Medulla oblongata (tissue), 1 donor: Measurements from ENCODE around the gene F13A1.
A peak's percentile ranks its signal among the peaks of the same experiment; 100 is the strongest.

ENCODE experiments used
- DNase-seq: peaks from one replicate; pipeline ENCODE4 v3.0.0-alpha.2; 2015; ENCODE audit errors: extremely low spot score

F13A1 gene

GRCh38 chr6:6243846-6244245, 76.6 kb downstream of the F13A1 start:
- DNase-seq = no peak

- DNase-seq = no peak
Observed at GRCh38 chr6:6239598-6240581, 80.6 kb downstream of the F13A1 start.

- DNase-seq = no peak
Observed at GRCh38 chr6:6236730-6237469, 83.6 kb downstream of the F13A1 start.

GRCh38 chr6:6235786-6236185, 84.7 kb downstream of the F13A1 start:
- no peak for DNase-seq

- DNase-seq = no peak
Observed at GRCh38 chr6:6234963-6235362, 85.5 kb downstream of the F13A1 start.

- no peak for DNase-seq
Observed at GRCh38 chr6:6230286-6230685, 90.2 kb downstream of the F13A1 start.

- DNase-seq = no peak
Observed at GRCh38 chr6:6227896-6228295, 92.6 kb downstream of the F13A1 start.

GRCh38 chr6:6225885-6226529, 94.5 kb downstream of the F13A1 start:
- no peak for DNase-seq

GRCh38 chr6:6224933-6225486, 95.5 kb downstream of the F13A1 start:
- DNase-seq = no peak

- peak; percentile 10 for DNase-seq
Observed at GRCh38 chr6:6221787-6222535, 98.5 kb downstream of the F13A1 start.

GRCh38 chr6:6220718-6221117, 99.7 kb downstream of the F13A1 start:
- no peak for DNase-seq

GRCh38 chr6:6219716-6220115, 100.7 kb downstream of the F13A1 start:
- no peak for DNase-seq

- DNase-seq = no peak
Observed at GRCh38 chr6:6218759-6219085, 101.7 kb downstream of the F13A1 start.

- DNase-seq = no peak
Observed at GRCh38 chr6:6217855-6218758, 102.4 kb downstream of the F13A1 start.

GRCh38 chr6:6210994-6211393, 109.5 kb downstream of the F13A1 start:
- DNase-seq = no peak

GRCh38 chr6:6202886-6203285, 117.6 kb downstream of the F13A1 start:
- no peak for DNase-seq

- DNase-seq = no peak
Observed at GRCh38 chr6:6201200-6201599, 119.3 kb downstream of the F13A1 start.

- DNase-seq = no peak
Observed at GRCh38 chr6:6199678-6200077, 120.8 kb downstream of the F13A1 start.

GRCh38 chr6:6196762-6197161, 123.7 kb downstream of the F13A1 start:
- no peak for DNase-seq

- DNase-seq = no peak
Observed at GRCh38 chr6:6195080-6195479, 125.4 kb downstream of the F13A1 start.
